OCI-LY7 (cell line): ENCODE data around the gene KIF1B. TPM values are rescaled to one million over a fixed set of nuclear protein-coding genes. Genes with fewer than 3 reads are reported as not detected.

Experiments
- BruUV-seq: library from RNA; stranded (reverse); fragments of 400-500 nt; replicated peaks from 2 replicates; lab custom pipeline; 2021; lab: Mats Ljungman, UMichigan
- CTCF ChIA-PET: fragments of 300-600 bp; sonication (Branson Sonifier 250); formaldehyde crosslinking; loops from one replicate; lab custom pipeline; 2022; ENCODE audit warnings: antibody characterized with exemption; ENCODE audit not compliant: unreplicated experiment; lab: Charles Lee
- POLR2A ChIA-PET: fragments of 300-600 bp; sonication (Branson Sonifier 250); formaldehyde crosslinking; loops from one replicate; lab custom pipeline; 2022; ENCODE audit warnings: antibody characterized with exemption; lab: Charles Lee
- DNase-seq: peaks from one replicate; pipeline ENCODE4 v3.0.0-alpha.2; 2015; ENCODE audit warnings: low spot score
- H2AFZ ChIP-seq: fragments of 200-600 bp; sonication (generic), shearing (Covaris generic); 2 replicates; pipeline ENCODE4 v1.6.1; 2014; ENCODE audit warnings: mild to moderate bottlenecking, antibody characterized with exemption, low read length, moderate library complexity
- H3K27ac ChIP-seq: fragments of 200-600 bp; sonication (generic); 2 replicates; pipeline ENCODE4 v1.5.1; 2014; ENCODE audit warnings: mixed run types, low read depth, mild to moderate bottlenecking, moderate library complexity, low read length, inconsistent platforms; ENCODE audit not compliant: poor library complexity, severe bottlenecking
- H3K36me3 ChIP-seq: fragments of 200-600 bp; sonication (generic); 2 replicates; pipeline ENCODE4 v1.6.1; 2014; ENCODE audit warnings: mild to moderate bottlenecking, antibody characterized with exemption, low read length, moderate library complexity, mixed read lengths; ENCODE audit not compliant: insufficient read depth
- H3K4me1 ChIP-seq: fragments of 200-600 bp; sonication (generic); 2 replicates; pipeline ENCODE4 v1.5.1; 2014; ENCODE audit warnings: mild to moderate bottlenecking, low read length; ENCODE audit not compliant: insufficient read depth, poor library complexity, severe bottlenecking
- H3K4me2 ChIP-seq: fragments of 200-600 bp; sonication (generic); 2 replicates; pipeline ENCODE4 v1.6.1; 2014; ENCODE audit warnings: mild to moderate bottlenecking, low read length
- H3K4me3 ChIP-seq: fragments of 200-600 bp; sonication (generic); 2 replicates; pipeline ENCODE4 v1.5.1; 2014; ENCODE audit warnings: mild to moderate bottlenecking, low read depth, low read length; ENCODE audit not compliant: poor library complexity, severe bottlenecking
- H3K79me2 ChIP-seq: fragments of 200-600 bp; sonication (generic); 2 replicates; pipeline ENCODE4 v1.6.1; 2016; ENCODE audit warnings: low read depth, mild to moderate bottlenecking, low read length, moderate library complexity, mixed read lengths; ENCODE audit not compliant: insufficient read depth
- H3K9me2 ChIP-seq: fragments of 200-600 bp; sonication (generic); 2 replicates; pipeline ENCODE4 v1.6.1; 2016; ENCODE audit warnings: mild to moderate bottlenecking, low read length, mixed read lengths; ENCODE audit not compliant: insufficient read depth
- H3K9me3 ChIP-seq: fragments of 200-600 bp; sonication (generic); 2 replicates; pipeline ENCODE4 v1.6.1; 2014; ENCODE audit warnings: mild to moderate bottlenecking, mixed run types, low read length, mixed read lengths
- H4K20me1 ChIP-seq: fragments of 200-600 bp; sonication (generic); 2 replicates; pipeline ENCODE4 v1.6.1; 2014; ENCODE audit warnings: mild to moderate bottlenecking, antibody characterized with exemption, low read length, moderate library complexity, mixed read lengths; ENCODE audit not compliant: insufficient read depth
- EZH2phosphoT487 ChIP-seq: fragments of 200-600 bp; sonication (generic); IDR thresholded peaks from 2 replicates; pipeline ENCODE4 v1.6.1; 2018; ENCODE audit warnings: low read depth, borderline replicate concordance, mild to moderate bottlenecking, mixed run types, antibody characterized with exemption, low read length, moderate library complexity, mixed read lengths
- intact Hi-C: fragments of 100-400 bp; cut with micrococcal nuclease; formaldehyde crosslinking; loops from one replicate; pipeline ENCODE4 v1.10.0; 2022; ENCODE audit not compliant: unreplicated experiment
- total RNA-seq, 2 experiments: library from RNA; depleted of rRNA in 1 of 2; stranded (reverse); fragments of >200 nt in 1 of 2; shearing (Covaris generic) in 1 of 2; gene quantifications; 2 replicates each; pipeline ENCODE4 v1.2.3, GENCODE V29; 2014 to 2022
- TF ChIP-seq, protein P1 (sequence below): fragments of 200-600 bp; sonication (generic); conservative IDR thresholded peaks from 2 replicates; pipeline ENCODE4 v1.5.1; 2014; ENCODE audit warnings: mild to moderate bottlenecking, antibody characterized with exemption, low read length, moderate library complexity, mixed read lengths

The KIF1B gene
- total RNA-seq, 2 experiments from 2014 or later: 3.8 to 4.8 TPM

- Histone ChIP-seq H3K36me3 (no peaks in the 10 kb centered on the region), H3K4me1 (no peaks in the 10 kb centered on the region), H3K79me2 (no peaks in the 10 kb centered on the region), H3K27ac (no peak overlapping the region), H3K9me3 (no peaks in the 10 kb centered on the region), H3K4me3 (no peak overlapping the region), H4K20me1 (no peaks in the 10 kb centered on the region), H2AFZ (no peak overlapping the region), H3K4me2 (no peak overlapping the region), H3K9me2 (no peaks in the 10 kb centered on the region)
- intact Hi-C loops: no loop called here
- CTCF ChIA-PET: no interaction called here
- no peak for DNase-seq
- no TSS peak for BruUV-seq
- TF ChIP-seq, protein P1, sequence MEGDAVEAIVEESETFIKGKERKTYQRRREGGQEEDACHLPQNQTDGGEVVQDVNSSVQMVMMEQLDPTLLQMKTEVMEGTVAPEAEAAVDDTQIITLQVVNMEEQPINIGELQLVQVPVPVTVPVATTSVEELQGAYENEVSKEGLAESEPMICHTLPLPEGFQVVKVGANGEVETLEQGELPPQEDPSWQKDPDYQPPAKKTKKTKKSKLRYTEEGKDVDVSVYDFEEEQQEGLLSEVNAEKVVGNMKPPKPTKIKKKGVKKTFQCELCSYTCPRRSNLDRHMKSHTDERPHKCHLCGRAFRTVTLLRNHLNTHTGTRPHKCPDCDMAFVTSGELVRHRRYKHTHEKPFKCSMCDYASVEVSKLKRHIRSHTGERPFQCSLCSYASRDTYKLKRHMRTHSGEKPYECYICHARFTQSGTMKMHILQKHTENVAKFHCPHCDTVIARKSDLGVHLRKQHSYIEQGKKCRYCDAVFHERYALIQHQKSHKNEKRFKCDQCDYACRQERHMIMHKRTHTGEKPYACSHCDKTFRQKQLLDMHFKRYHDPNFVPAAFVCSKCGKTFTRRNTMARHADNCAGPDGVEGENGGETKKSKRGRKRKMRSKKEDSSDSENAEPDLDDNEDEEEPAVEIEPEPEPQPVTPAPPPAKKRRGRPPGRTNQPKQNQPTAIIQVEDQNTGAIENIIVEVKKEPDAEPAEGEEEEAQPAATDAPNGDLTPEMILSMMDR: no peak
- no peak for TF ChIP-seq EZH2phosphoT487
- POLR2A ChIA-PET: no interaction called here
Observed at GRCh38 chr1:10337436-10337835, 127.1 kb downstream of the KIF1B start.

GRCh38 chr1:10338047-10338446 is 127.7 kb downstream of the KIF1B start:
- Histone ChIP-seq H3K36me3 (no peaks in the 10 kb centered on the region), H3K4me3 (no peak overlapping the region), H3K4me1 (no peaks in the 10 kb centered on the region), H3K9me3 (no peaks in the 10 kb centered on the region), H3K4me2 (no peak overlapping the region), H3K27ac (no peak overlapping the region), H4K20me1 (no peaks in the 10 kb centered on the region), H2AFZ (no peak overlapping the region), H3K79me2 (no peaks in the 10 kb centered on the region), H3K9me2 (no peaks in the 10 kb centered on the region)
- BruUV-seq: no TSS peak
- ChIA-PET CTCF (no interaction called here), POLR2A (no interaction called here)
- intact Hi-C loops: loop anchor here (1.0 to 2.0 kb wide), 2 partner anchors 128 to 463 kb away; partner anchors contain the start of gene KIF1B
- peak; percentile 59 for DNase-seq
- no peak for TF ChIP-seq EZH2phosphoT487
- TF ChIP-seq, protein P1: peak; percentile 96

DNA sequence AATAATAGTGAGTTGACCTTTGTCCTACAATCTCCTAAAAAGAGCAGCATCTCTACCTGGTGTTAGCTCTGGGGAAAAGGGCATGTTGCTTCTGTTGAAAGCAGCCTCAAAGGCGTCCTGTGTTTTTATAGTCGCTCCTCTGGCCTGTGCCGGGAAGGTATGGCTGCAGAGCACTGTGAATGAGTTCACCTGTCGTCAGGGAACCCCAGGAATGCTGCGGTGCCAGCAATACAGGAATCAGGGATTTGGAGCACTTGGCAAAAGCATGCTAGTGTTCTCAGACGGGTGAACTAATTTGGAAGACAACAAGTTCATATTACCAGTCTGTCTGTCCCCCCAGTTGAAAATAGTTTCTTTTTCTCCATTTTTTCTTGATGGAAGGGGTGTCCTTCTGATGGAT is 128.2 kb downstream of the KIF1B start:
- intact Hi-C loops: loop anchor here (1.0 to 2.0 kb wide), 2 partner anchors 128 to 464 kb away; partner anchors contain the start of gene KIF1B
- Histone ChIP-seq H3K79me2 (no peaks in the 10 kb centered on the region), H3K27ac (no peak overlapping the region), H4K20me1 (no peaks in the 10 kb centered on the region), H3K36me3 (no peaks in the 10 kb centered on the region), H3K4me1 (no peaks in the 10 kb centered on the region), H3K4me2 (no peak overlapping the region), H3K9me2 (no peaks in the 10 kb centered on the region), H3K4me3 (no peak overlapping the region), H2AFZ (no peak overlapping the region), H3K9me3 (no peaks in the 10 kb centered on the region)
- no peak for DNase-seq
- ChIA-PET CTCF (no interaction called here), POLR2A (no interaction called here)
- no TSS peak for BruUV-seq
- TF ChIP-seq, protein P1: no peak
- TF ChIP-seq EZH2phosphoT487: no peak
